ENCODE results near the gene FAM3B.

DNA sequence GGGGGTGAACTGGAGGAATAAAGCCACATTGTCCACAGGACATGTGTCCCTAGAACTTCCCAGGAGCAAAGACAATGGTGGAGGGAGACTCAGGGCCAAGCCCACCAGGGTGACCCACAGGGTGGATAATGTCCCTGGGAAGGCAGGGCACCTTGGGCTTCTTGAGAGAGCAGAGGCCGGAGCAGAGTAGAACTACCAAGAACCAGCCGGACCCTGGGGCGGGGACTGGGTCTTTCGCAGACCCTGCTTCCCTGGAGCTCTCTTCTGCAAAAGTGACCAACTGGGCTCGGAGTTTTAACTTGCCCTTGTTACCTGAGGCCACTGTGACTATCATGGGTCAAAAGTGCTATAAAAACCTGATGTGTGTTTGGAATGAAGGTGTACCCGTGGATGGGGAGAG is 875 bp upstream of the FAM3B start:
- TF ChIP-seq, protein P1, sequence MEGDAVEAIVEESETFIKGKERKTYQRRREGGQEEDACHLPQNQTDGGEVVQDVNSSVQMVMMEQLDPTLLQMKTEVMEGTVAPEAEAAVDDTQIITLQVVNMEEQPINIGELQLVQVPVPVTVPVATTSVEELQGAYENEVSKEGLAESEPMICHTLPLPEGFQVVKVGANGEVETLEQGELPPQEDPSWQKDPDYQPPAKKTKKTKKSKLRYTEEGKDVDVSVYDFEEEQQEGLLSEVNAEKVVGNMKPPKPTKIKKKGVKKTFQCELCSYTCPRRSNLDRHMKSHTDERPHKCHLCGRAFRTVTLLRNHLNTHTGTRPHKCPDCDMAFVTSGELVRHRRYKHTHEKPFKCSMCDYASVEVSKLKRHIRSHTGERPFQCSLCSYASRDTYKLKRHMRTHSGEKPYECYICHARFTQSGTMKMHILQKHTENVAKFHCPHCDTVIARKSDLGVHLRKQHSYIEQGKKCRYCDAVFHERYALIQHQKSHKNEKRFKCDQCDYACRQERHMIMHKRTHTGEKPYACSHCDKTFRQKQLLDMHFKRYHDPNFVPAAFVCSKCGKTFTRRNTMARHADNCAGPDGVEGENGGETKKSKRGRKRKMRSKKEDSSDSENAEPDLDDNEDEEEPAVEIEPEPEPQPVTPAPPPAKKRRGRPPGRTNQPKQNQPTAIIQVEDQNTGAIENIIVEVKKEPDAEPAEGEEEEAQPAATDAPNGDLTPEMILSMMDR (IDR thresholded peaks at IDR 0.05), result no peak
- TF ChIP-seq ZFX (IDR thresholded peaks at IDR 0.05; ENCODE audit: borderline replicate concordance), result no peak
